GM10266 (cell line): ENCODE measurements around the gene SWAP70.
"Not testable (repeated sequence)": the region's sequence is repeated elsewhere in the genome, so short reads cannot be mapped to it uniquely, and the experiment has no call there.

Experiments used
- DNase-seq: peaks from one replicate; pipeline ENCODE4 v3.0.0; 2012; ENCODE audit errors: extremely low spot score
- TF ChIP-seq, protein P1 (sequence below): IDR thresholded peaks from 2 replicates; pipeline ENCODE4 v1.5.1; 2012; ENCODE audit warnings: mild to moderate bottlenecking, low read depth; ENCODE audit not compliant: control insufficient read depth, insufficient read depth; ENCODE audit errors: missing control alignments

SWAP70 gene

DNA sequence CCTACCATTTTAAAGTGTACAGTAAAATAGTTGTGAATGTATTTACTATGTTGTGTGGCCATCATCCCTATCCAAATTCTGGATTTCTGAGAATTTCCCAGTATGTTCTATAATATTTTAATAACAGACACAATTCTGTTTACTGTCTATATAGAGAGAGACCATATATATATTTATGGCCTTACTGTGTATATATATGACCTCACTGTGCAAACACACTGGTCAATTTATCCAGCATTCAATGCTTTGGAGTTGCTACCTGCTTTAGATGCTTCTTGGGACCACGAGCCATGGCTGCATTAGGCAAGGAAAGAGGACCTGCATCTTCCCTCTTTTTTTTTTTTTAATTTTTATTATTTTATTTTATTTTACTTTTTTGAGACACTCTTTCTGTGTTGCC, 40.2 kb downstream of the SWAP70 start:
- no peak for DNase-seq
- TF ChIP-seq, protein P1, sequence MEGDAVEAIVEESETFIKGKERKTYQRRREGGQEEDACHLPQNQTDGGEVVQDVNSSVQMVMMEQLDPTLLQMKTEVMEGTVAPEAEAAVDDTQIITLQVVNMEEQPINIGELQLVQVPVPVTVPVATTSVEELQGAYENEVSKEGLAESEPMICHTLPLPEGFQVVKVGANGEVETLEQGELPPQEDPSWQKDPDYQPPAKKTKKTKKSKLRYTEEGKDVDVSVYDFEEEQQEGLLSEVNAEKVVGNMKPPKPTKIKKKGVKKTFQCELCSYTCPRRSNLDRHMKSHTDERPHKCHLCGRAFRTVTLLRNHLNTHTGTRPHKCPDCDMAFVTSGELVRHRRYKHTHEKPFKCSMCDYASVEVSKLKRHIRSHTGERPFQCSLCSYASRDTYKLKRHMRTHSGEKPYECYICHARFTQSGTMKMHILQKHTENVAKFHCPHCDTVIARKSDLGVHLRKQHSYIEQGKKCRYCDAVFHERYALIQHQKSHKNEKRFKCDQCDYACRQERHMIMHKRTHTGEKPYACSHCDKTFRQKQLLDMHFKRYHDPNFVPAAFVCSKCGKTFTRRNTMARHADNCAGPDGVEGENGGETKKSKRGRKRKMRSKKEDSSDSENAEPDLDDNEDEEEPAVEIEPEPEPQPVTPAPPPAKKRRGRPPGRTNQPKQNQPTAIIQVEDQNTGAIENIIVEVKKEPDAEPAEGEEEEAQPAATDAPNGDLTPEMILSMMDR, result no peak

DNA sequence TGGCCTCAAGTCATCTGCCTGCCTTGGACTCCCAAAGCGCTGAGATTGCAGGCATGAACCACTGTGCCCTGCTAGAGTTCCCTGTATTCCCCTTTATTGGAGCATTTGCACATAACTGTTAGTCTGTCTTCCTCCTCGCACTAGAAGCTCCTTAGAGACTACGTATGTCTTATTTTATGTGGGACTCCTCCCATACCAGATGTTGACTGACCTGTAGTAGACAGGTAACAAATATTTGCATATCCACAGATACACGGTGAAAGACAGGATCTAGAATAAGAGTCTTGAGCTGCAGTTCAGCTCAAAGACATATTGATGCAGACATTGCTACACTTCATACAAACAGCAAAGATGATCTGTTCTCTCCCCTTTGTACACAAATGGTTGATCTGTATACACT, 40.7 kb downstream of the SWAP70 start:
- no peak for DNase-seq

DNA sequence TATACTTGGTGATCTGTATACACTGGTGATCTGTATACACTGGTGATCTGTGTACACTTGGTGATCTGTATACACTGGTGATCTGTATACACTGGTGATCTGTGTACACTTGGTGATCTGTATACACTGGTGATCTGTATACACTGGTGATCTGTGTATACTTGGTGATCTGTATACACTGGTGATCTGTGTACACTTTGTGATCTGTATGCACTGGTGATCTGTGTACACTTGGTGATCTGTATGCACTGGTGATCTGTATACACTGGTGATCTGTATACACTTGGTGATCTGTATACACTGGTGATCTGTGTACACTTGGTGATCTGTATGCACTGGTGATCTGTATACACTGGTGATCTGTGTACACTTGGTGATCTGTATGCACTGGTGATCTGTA, 41.5 kb downstream of the SWAP70 start:
- DNase-seq, result not testable (repeated sequence)

More for the DNA sequence above, 40.7 kb downstream of the SWAP70 start:
- TF ChIP-seq, protein P1, result no peak

DNA sequence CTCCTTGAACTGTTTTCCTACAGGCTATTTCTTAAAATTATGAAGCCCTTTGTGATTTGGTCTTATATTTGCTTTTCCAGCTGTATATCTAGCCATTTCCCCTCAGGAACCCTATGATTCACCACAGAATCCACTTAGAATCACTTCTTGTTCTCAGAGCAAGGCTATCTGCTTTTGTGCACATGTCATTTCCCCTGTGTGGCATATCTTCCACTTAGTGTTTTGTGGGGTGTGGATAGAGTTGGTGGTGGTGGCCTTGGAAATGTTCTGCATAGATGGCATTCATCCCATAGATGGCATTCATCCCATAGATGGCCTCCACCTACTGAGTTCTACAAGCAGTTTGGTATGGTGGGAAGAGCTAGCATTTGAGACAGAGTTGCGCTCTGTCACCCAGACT, 44.7 kb downstream of the SWAP70 start:
- DNase-seq, result no peak
- TF ChIP-seq, protein P1, result no peak

DNA sequence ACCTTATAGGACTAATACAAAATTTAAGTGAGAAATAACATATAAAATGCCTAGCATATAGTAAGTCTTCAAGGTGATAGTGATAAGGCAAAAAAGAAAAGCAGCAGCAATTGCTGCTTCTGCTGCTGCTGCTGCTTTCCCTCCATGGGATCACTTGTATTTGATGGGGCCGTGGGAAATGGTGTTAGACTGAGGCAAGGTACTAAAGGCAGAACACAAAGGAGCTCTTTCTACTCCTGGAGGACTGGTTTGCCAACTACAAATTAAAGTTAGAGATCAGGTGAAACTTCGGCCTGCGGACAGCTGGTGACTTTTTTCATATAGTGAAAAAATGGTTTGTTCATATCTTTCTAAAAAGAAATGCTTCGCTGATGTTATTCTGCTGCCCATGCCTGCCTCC, 46.3 kb downstream of the SWAP70 start:
- DNase-seq, result no peak
- TF ChIP-seq, protein P1, result no peak

DNA sequence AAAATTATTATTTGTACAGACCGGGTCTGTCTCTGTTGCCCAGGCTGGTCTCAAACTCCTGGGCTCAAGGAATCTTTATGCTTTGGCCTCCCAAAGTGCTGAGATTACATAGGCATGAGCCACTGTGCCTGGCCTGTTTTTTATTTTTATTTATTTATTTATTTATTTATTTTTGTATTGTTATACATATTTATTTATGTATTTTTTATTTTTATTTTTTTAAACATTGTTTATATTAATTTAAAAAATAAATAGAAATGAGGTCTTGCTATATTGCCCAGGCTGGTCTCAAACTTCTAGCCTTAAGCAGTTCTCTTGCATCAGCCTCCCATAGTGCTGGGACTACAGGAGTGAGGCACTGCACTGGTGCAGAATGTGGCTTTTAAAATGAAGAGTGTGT, 47.0 kb downstream of the SWAP70 start:
- DNase-seq, result no peak
- TF ChIP-seq, protein P1, result no peak

DNA sequence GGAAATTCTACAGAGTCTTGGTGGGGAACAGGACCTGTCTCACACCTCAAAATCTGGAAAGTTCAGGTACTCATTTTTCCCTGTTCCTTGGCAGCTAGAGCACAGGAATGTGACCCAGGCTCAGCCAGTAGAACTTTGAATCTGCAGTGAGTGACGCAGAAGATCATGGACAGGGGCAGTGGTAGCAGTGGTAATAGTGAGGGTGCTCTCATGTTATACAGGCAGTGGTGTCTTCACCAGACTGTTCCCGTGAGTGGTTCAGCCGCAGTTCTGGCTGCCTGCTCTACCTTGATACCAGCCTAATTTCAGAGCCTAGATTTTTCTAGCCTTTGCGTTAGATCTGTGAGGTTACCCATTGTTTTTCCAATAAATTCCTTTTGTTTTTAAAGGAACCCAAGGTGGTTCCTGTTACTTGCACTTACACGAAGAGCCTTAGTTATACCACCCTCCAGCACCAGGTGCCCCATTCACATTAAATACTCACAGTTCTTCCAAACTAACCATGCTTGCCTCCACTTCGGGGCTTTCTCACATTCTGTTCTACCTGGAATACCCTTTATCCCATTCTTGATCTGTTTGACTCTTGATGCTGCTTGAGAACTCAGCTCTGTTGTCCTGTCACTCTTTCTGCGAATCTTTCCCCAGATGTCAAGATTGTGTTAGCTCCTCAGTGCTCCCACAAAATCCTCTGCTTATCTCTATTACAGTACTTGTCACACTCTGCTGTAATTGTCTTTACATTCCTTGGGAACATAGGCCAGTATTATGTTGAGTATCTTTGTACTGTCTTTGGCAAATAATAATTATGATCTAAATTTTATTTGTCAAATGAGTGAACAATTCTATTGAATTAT, 47.8 kb downstream of the SWAP70 start:
- TF ChIP-seq, protein P1, result no peak
- no peak for DNase-seq
